ENCODE data around the gene MAP2. TPM values are rescaled to one million over a fixed set of nuclear protein-coding genes. Genes with fewer than 3 reads are reported as not detected.

MAP2 gene
- total RNA-seq, 4 donors from 2014 or later: 7.4 to 124 (median 59.9) TPM

DNA sequence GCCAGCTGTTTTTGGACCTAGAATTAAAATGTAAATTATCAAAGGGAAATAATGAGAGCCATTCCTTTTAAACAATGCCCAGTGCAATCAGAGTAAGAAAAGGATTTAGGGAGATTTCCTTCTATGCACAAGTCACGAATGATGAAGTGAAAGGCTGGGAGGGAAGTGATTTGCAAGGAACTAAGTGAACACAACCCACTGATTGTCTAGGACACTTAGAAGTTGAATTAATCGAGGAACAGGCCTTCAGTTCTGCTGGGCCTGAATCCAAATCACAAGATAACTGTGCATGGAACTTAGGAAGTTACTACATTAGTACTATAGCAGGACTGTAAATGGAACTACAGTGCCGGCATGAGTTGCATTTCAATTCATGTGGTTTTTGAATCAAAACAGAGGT is 17.7 kb downstream of the MAP2 start:
- Histone ChIP-seq H3K4me3 (no peak overlapping the region), H3K27ac (no peak overlapping the region), H3K27me3 (no peaks in the 10 kb centered on the region), H3K36me3 (no peaks in the 10 kb centered on the region), H3K9me3 (no peaks in the 10 kb centered on the region), H3K4me1 (no peaks in the 10 kb centered on the region)
- TF ChIP-seq POLR2A (IDR thresholded peaks at IDR 0.05): no peak
- no peak for TF ChIP-seq EP300 (IDR thresholded peaks at IDR 0.05)
- no peak for ATAC-seq
- 38 to 69% methylated on average over 3 of the region's 3 CpGs for WGBS, 2 donors (ENCODE audit: low coverage in 1 of 2)

DNA sequence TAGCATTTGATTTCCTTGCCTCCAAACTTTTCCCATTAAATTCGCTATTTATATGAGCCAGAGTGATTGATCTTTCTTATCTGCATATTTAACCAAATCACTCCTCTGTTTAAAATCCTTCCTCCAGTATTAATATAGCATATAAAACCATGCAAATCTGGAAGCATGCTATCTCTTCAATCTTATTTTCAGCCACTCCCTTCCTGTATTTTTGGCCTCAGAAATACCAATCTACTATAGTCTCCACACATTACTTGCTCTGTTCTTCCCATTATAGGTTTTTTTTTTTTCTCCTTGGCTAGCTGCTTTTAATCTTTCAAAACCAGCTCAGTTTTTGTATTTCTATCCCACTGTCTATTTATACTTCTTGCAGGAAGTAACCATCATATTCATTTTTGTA is 19.1 kb downstream of the MAP2 start:
- Histone ChIP-seq H3K27ac (no peak overlapping the region), H3K9me3 (no peaks in the 10 kb centered on the region), H3K4me1 (no peaks in the 10 kb centered on the region), H3K27me3 (no peaks in the 10 kb centered on the region), H3K36me3 (no peaks in the 10 kb centered on the region), H3K4me3 (no peak overlapping the region)
- TF ChIP-seq EP300 (IDR thresholded peaks at IDR 0.05): no peak
- TF ChIP-seq, protein P1, sequence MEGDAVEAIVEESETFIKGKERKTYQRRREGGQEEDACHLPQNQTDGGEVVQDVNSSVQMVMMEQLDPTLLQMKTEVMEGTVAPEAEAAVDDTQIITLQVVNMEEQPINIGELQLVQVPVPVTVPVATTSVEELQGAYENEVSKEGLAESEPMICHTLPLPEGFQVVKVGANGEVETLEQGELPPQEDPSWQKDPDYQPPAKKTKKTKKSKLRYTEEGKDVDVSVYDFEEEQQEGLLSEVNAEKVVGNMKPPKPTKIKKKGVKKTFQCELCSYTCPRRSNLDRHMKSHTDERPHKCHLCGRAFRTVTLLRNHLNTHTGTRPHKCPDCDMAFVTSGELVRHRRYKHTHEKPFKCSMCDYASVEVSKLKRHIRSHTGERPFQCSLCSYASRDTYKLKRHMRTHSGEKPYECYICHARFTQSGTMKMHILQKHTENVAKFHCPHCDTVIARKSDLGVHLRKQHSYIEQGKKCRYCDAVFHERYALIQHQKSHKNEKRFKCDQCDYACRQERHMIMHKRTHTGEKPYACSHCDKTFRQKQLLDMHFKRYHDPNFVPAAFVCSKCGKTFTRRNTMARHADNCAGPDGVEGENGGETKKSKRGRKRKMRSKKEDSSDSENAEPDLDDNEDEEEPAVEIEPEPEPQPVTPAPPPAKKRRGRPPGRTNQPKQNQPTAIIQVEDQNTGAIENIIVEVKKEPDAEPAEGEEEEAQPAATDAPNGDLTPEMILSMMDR (IDR thresholded peaks at IDR 0.05): no peak
- TF ChIP-seq POLR2A (IDR thresholded peaks at IDR 0.05): no peak
- TF ChIP-seq POLR2AphosphoS5 (IDR thresholded peaks at IDR 0.05): no peak
- WGBS, 2 donors (ENCODE audit: low coverage in 1 of 2): 76% methylated on average over 1 of the region's 1 CpG; no CpG with 5 or more reads in 1 of the 2 donors
- ATAC-seq: no peak

DNA sequence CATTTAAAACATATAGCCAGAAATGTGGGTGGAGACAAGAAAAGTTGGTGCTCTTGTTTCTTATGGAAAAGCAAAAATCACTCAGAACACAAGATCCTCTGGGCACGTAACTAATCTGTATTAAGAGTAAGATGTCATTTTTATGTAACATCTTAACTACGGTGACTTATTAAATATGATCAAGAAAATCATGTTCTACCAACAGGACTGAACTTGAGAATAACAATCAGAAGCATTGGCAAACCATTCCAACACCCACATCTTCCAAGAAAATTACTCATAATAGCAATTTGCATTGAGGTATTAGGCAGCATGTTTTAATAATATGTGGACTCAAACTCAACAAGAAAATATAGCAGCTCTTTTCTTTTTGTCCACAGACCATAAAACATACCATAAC is 21.6 kb downstream of the MAP2 start:
- Histone ChIP-seq H3K36me3 (no peaks in the 10 kb centered on the region), H3K4me1 (no peaks in the 10 kb centered on the region), H3K4me3 (no peak overlapping the region), H3K27me3 (no peaks in the 10 kb centered on the region), H3K27ac (no peak overlapping the region), H3K9me3 (no peaks in the 10 kb centered on the region)
- ATAC-seq: no peak
- TF ChIP-seq EP300 (IDR thresholded peaks at IDR 0.05) (no peak), POLR2AphosphoS5 (IDR thresholded peaks at IDR 0.05) (no peak), POLR2A (IDR thresholded peaks at IDR 0.05) (no peak)
- TF ChIP-seq, protein P1 (IDR thresholded peaks at IDR 0.05): no peak
- WGBS, 2 donors (ENCODE audit: low coverage in 1 of 2): 91 to 95% methylated on average over 2 of the region's 2 CpGs

DNA sequence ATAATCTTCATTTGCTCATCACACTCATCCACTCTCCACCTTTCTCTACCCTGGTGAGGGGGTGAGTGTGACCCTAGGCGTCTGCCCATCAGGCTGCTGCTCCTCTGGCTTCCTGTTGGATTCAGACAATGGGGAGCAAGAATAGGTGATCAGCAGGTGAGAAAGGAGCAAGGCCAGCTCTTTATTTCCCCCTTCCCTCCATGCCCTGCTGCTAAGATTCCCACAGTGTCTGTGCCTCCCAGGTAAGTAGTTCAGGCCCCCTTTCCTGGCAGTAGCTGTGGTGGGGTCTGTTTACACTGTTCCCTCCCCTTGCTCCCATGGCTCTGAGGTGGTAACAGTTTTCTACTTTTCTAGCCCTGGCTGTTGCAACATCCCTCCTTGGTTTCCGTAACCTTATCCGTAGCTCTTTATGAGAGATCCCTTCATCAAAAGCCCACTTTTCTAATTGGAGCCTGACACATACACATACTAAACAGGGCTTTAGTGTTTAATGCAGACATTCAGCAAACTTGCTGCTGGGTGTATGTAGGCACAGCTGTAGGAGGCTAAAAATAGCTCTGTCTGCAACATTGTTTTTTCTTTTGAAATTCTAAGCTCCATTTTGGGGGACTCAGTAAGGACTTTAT is 27.5 kb downstream of the MAP2 start:
- Histone ChIP-seq H3K4me1 (no peaks in the 10 kb centered on the region), H3K4me3 (no peak overlapping the region), H3K27ac (no peak overlapping the region), H3K27me3 (no peaks in the 10 kb centered on the region), H3K36me3 (no peaks in the 10 kb centered on the region), H3K9me3 (no peaks in the 10 kb centered on the region)
- no peak for ATAC-seq
- no peak for TF ChIP-seq EP300 (IDR thresholded peaks at IDR 0.05)
- TF ChIP-seq POLR2A (IDR thresholded peaks at IDR 0.05): no peak
- no peak for TF ChIP-seq POLR2AphosphoS5 (IDR thresholded peaks at IDR 0.05)
- TF ChIP-seq, protein P1 (IDR thresholded peaks at IDR 0.05): no peak
- WGBS, 2 donors (ENCODE audit: low coverage in 1 of 2): 77% methylated on average over 3 of the region's 3 CpGs

DNA sequence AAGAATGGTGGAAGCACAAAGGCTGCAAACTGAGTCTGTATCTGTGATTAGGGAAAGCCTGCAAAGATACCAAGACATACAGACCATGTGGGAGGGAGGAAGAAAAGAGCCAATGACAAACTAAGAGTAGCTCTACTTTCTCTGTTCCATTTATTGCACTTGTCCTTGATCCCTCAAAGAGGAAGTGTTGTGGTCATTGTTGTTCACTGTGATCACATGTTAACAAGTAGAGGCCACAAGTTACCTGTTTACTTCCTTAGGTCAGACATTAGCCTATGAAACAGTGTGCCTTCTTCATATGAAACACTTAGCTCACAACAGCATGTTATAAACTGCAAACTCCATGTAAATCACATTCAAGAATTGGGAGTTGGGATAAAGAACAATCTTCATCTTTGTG is 32.6 kb downstream of the MAP2 start:
- no peak for ATAC-seq
- no peaks in the 10 kb centered on the region for H3K9me3 ChIP-seq
- no peaks in the 10 kb centered on the region for H3K4me1 ChIP-seq
- no peak overlapping the region for H3K27ac ChIP-seq
- H3K36me3 ChIP-seq: no peaks in the 10 kb centered on the region
- no peaks in the 10 kb centered on the region for H3K27me3 ChIP-seq
- TF ChIP-seq POLR2A (IDR thresholded peaks at IDR 0.05): no peak
- TF ChIP-seq POLR2AphosphoS5 (IDR thresholded peaks at IDR 0.05): no peak
- TF ChIP-seq, protein P1 (IDR thresholded peaks at IDR 0.05): no peak
- no peak for TF ChIP-seq EP300 (IDR thresholded peaks at IDR 0.05)
- no peak overlapping the region for H3K4me3 ChIP-seq
